GM23338 (cell line): Measurements from ENCODE around the gene TCN2. TPM values are rescaled to one million over a fixed set of nuclear protein-coding genes. Genes with fewer than 3 reads are reported as not detected.

Experiments
- ATAC-seq: fragments of 200-7000 bp; cut with Tn5 transposase; 3 replicates; pipeline ENCODE4 v1.9.1; 2020
- DNase-seq: peaks from one replicate; pipeline ENCODE4 v3.0.0-alpha.2; 2015; ENCODE audit warnings: low spot score
- H2AFZ ChIP-seq: fragments of 200-600 bp; sonication (generic); 2 replicates; pipeline ENCODE4 v1.8.0; 2016; ENCODE audit warnings: antibody characterized with exemption, mild to moderate bottlenecking, moderate library complexity
- H3F3A ChIP-seq: fragments of 200-600 bp; sonication (generic); replicated peaks from 2 replicates; pipeline ENCODE4 v1.8.0; 2017; ENCODE audit warnings: antibody characterized with exemption, mixed run types, low read depth
- H3K27ac ChIP-seq: fragments of 200-600 bp; sonication (generic); 2 replicates; pipeline ENCODE4 v1.6.1; 2016; ENCODE audit warnings: low read depth
- H3K27me3 ChIP-seq: fragments of 200-600 bp; sonication (generic); 2 replicates; pipeline ENCODE4 v1.8.0; 2016; ENCODE audit warnings: mild to moderate bottlenecking, mixed run types, moderate library complexity; ENCODE audit not compliant: insufficient read depth
- H3K36me3 ChIP-seq: fragments of 200-600 bp; sonication (generic); 2 replicates; pipeline ENCODE4 v1.8.0; 2016; ENCODE audit warnings: mild to moderate bottlenecking; ENCODE audit not compliant: insufficient read depth
- H3K4me1 ChIP-seq: fragments of 200-600 bp; sonication (generic); 2 replicates; pipeline ENCODE4 v1.8.0; 2016; ENCODE audit warnings: mild to moderate bottlenecking, moderate library complexity; ENCODE audit not compliant: insufficient read depth
- H3K4me2 ChIP-seq: fragments of 200-600 bp; sonication (generic); 2 replicates; pipeline ENCODE4 v1.7.1; 2017; ENCODE audit warnings: mixed run types
- H3K4me3 ChIP-seq: fragments of 200-600 bp; sonication (generic); 2 replicates; pipeline ENCODE4 v1.6.1; 2016; ENCODE audit warnings: mixed run types
- H3K79me2 ChIP-seq: fragments of 200-600 bp; sonication (generic); replicated peaks from 2 replicates; pipeline ENCODE4 v1.8.0; 2017; ENCODE audit warnings: mild to moderate bottlenecking; ENCODE audit not compliant: insufficient read depth
- H3K9me2 ChIP-seq: fragments of 200-600 bp; sonication (generic); 2 replicates; pipeline ENCODE4 v1.8.0; 2017; ENCODE audit not compliant: insufficient read depth
- H4K20me1 ChIP-seq: fragments of 200-600 bp; sonication (generic); replicated peaks from 2 replicates; pipeline ENCODE4 v1.8.0; 2017; ENCODE audit warnings: mild to moderate bottlenecking; ENCODE audit not compliant: insufficient read depth
- H3K27ac Mint-ChIP-seq: 2 replicates; pipeline ENCODE4 v1.8.0; 2020; ENCODE audit warnings: inconsistent platforms, mild to moderate bottlenecking, moderate library complexity, mixed read lengths
- H3K27me3 Mint-ChIP-seq: 3 replicates; pipeline ENCODE4 v1.8.0; 2022; ENCODE audit warnings: low read depth, mild to moderate bottlenecking, moderate library complexity, mixed read lengths, inconsistent platforms; ENCODE audit not compliant: insufficient read depth, poor library complexity
- H3K36me3 Mint-ChIP-seq: 3 replicates; pipeline ENCODE4 v1.8.0; 2021; ENCODE audit warnings: low read depth, mild to moderate bottlenecking, inconsistent platforms, moderate library complexity, mixed read lengths
- H3K4me1 Mint-ChIP-seq: 3 replicates; pipeline ENCODE4 v1.8.0; 2020; ENCODE audit warnings: mild to moderate bottlenecking, inconsistent platforms, mixed read lengths
- H3K4me3 Mint-ChIP-seq: 3 replicates; pipeline ENCODE4 v1.8.0; 2021; ENCODE audit warnings: moderate library complexity, mild to moderate bottlenecking, inconsistent platforms, mixed read lengths
- H3K9me3 Mint-ChIP-seq: 3 replicates; pipeline ENCODE4 v1.8.0; 2020; ENCODE audit warnings: moderate library complexity, mild to moderate bottlenecking, inconsistent platforms, mixed read lengths
- CREB1 ChIP-seq: fragments of 250-450 bp; sonication (Bioruptor Pico); IDR thresholded peaks from 2 replicates; pipeline ENCODE4 v1.5.0; 2020; ENCODE audit warnings: low read depth, mild to moderate bottlenecking, moderate library complexity
- CTCF ChIP-seq, 2 experiments: fragments of 200-600 bp in 1 of 2; sonication (generic) in 1 of 2; conservative IDR thresholded peaks; 2 replicates each; pipeline versions ENCODE4 v1.5.1 to v1.6.1; 2016 to 2017; ENCODE audit warnings: antibody characterized with exemption in 2 of 2, low read depth in 2 of 2, mild to moderate bottlenecking in 2 of 2, moderate library complexity in 1 of 2
- ETS1 ChIP-seq: IDR thresholded peaks from 2 replicates; pipeline ENCODE4 v1.6.1; 2016; ENCODE audit warnings: antibody characterized with exemption
- EZH2 ChIP-seq: fragments of 200-600 bp; sonication (generic); IDR thresholded peaks from one replicate; pipeline ENCODE4 v1.8.0; 2017; ENCODE audit warnings: antibody characterized with exemption, mild to moderate bottlenecking, low read depth; ENCODE audit not compliant: unreplicated experiment
- EZH2phosphoT487 ChIP-seq: fragments of 200-600 bp; sonication (generic); IDR thresholded peaks from one replicate; pipeline ENCODE4 v1.8.1; 2018; ENCODE audit warnings: antibody characterized with exemption; ENCODE audit not compliant: unreplicated experiment
- JUNB ChIP-seq: IDR thresholded peaks from one replicate; pipeline ENCODE4 v1.6.1; 2016; ENCODE audit warnings: antibody characterized with exemption; ENCODE audit not compliant: unreplicated experiment
- NANOG ChIP-seq: IDR thresholded peaks from 2 replicates; pipeline ENCODE4 v1.6.1; 2016; ENCODE audit warnings: antibody characterized with exemption, borderline replicate concordance
- POLR2AphosphoS5 ChIP-seq: IDR thresholded peaks from 2 replicates; pipeline ENCODE4 v1.6.1; 2016; ENCODE audit warnings: antibody characterized with exemption, low read depth
- STAT1 ChIP-seq: IDR thresholded peaks from one replicate; pipeline ENCODE4 v1.6.1; 2016; ENCODE audit warnings: antibody characterized with exemption; ENCODE audit not compliant: unreplicated experiment
- ZNF114 ChIP-seq: fragments of 250-450 bp; sonication (Bioruptor Pico); IDR thresholded peaks from 2 replicates; pipeline ENCODE4 v1.5.0; 2020; ENCODE audit warnings: mild to moderate bottlenecking, moderate library complexity
- ZNF331 ChIP-seq: fragments of 250-450 bp; sonication (Bioruptor Pico); IDR thresholded peaks from 2 replicates; pipeline ENCODE4 v1.5.0; 2020; ENCODE audit warnings: low read depth, mild to moderate bottlenecking, moderate library complexity
- polyA plus RNA-seq: library from polyadenylated mRNA; unstranded; fragments of >200 nt; fragmentation: Nextera tagmentation; extraction: Ambion mirVana; gene quantifications from 2 replicates; pipeline ENCODE4 v1.2.1, GENCODE V29; 2016
- total RNA-seq: library from RNA; depleted of rRNA; stranded (reverse); fragments of >200 nt; shearing (Covaris generic); gene quantifications from 2 replicates; pipeline ENCODE4 v1.2.3, GENCODE V29; 2014
- TF ChIP-seq, protein P1 (sequence below): fragments of 250-450 bp; sonication (Bioruptor Pico); IDR thresholded peaks from 2 replicates; pipeline ENCODE4 v1.5.0; 2020; ENCODE audit warnings: mild to moderate bottlenecking, moderate library complexity
- TF ChIP-seq, protein P2 (sequence below): IDR thresholded peaks from one replicate; pipeline ENCODE4 v1.6.1; 2018; ENCODE audit warnings: antibody characterized with exemption; ENCODE audit not compliant: unreplicated experiment

TCN2 gene
- total and polyA plus RNA-seq, 2 experiments from 2014 or later, result 12.9 to 38.1 TPM

GRCh38 chr22:30582051-30582450 is 24.9 kb upstream of the TCN2 start:
- Histone ChIP-seq H3K4me1 (no peaks in the 10 kb centered on the region), H2AFZ (no peak overlapping the region), H3K9me2 (no peaks in the 10 kb centered on the region), H3F3A (no peaks in the 10 kb centered on the region), H4K20me1 (no peaks in the 10 kb centered on the region; the same call in 1 of the 2 replicates), H3K36me3 (peaks cover 34% of the 10 kb centered on the region), H3K27me3 (no peaks in the 10 kb centered on the region), H3K4me3 (no peak overlapping the region), H3K27ac (no peak overlapping the region), H3K79me2 (no peaks in the 10 kb centered on the region), H3K4me2 (no peak overlapping the region)
- Mint-ChIP-seq H3K9me3 (no peaks in the 10 kb centered on the region), H3K36me3 (peaks cover 94% of the 10 kb centered on the region), H3K27me3 (peaks cover 10% of the 10 kb centered on the region), H3K4me3 (no peak overlapping the region), H3K27ac (no peak overlapping the region), H3K4me1 (no peaks in the 10 kb centered on the region; the same call in 2 of the 3 replicates)
- ATAC-seq (no peak), DNase-seq (no peak)
- TF ChIP-seq, protein P1, sequence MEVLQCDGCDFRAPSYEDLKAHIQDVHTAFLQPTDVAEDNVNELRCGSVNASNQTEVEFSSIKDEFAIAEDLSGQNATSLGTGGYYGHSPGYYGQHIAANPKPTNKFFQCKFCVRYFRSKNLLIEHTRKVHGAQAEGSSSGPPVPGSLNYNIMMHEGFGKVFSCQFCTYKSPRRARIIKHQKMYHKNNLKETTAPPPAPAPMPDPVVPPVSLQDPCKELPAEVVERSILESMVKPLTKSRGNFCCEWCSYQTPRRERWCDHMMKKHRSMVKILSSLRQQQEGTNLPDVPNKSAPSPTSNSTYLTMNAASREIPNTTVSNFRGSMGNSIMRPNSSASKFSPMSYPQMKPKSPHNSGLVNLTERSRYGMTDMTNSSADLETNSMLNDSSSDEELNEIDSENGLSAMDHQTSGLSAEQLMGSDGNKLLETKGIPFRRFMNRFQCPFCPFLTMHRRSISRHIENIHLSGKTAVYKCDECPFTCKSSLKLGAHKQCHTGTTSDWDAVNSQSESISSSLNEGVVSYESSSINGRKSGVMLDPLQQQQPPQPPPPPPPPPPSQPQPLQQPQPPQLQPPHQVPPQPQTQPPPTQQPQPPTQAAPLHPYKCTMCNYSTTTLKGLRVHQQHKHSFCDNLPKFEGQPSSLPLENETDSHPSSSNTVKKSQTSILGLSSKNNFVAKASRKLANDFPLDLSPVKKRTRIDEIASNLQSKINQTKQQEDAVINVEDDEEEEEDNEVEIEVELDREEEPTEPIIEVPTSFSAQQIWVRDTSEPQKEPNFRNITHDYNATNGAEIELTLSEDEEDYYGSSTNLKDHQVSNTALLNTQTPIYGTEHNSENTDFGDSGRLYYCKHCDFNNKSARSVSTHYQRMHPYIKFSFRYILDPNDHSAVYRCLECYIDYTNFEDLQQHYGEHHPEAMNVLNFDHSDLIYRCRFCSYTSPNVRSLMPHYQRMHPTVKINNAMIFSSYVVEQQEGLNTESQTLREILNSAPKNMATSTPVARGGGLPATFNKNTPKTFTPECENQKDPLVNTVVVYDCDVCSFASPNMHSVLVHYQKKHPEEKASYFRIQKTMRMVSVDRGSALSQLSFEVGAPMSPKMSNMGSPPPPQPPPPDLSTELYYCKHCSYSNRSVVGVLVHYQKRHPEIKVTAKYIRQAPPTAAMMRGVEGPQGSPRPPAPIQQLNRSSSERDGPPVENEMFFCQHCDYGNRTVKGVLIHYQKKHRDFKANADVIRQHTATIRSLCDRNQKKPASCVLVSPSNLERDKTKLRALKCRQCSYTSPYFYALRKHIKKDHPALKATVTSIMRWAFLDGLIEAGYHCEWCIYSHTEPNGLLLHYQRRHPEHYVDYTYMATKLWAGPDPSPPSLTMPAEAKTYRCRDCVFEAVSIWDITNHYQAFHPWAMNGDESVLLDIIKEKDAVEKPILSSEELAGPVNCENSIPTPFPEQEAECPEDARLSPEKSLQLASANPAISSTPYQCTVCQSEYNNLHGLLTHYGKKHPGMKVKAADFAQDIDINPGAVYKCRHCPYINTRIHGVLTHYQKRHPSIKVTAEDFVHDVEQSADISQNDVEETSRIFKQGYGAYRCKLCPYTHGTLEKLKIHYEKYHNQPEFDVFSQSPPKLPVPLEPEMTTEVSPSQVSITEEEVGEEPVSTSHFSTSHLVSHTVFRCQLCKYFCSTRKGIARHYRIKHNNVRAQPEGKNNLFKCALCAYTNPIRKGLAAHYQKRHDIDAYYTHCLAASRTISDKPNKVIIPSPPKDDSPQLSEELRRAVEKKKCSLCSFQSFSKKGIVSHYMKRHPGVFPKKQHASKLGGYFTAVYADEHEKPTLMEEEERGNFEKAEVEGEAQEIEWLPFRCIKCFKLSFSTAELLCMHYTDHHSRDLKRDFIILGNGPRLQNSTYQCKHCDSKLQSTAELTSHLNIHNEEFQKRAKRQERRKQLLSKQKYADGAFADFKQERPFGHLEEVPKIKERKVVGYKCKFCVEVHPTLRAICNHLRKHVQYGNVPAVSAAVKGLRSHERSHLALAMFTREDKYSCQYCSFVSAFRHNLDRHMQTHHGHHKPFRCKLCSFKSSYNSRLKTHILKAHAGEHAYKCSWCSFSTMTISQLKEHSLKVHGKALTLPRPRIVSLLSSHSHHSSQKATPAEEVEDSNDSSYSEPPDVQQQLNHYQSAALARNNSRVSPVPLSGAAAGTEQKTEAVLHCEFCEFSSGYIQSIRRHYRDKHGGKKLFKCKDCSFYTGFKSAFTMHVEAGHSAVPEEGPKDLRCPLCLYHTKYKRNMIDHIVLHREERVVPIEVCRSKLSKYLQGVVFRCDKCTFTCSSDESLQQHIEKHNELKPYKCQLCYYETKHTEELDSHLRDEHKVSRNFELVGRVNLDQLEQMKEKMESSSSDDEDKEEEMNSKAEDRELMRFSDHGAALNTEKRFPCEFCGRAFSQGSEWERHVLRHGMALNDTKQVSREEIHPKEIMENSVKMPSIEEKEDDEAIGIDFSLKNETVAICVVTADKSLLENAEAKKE (CRISPR knock-in tag), result no peak
- TF ChIP-seq CTCF (conservative IDR thresholded peaks at IDR 0.05; ENCODE audit: low read depth in 2 of 2), result no peak
- TF ChIP-seq POLR2AphosphoS5, result no peak
- no peak for TF ChIP-seq EZH2
- no peak for TF ChIP-seq ZNF331 (CRISPR knock-in tag)
- no peak for TF ChIP-seq STAT1
- TF ChIP-seq, protein P2, sequence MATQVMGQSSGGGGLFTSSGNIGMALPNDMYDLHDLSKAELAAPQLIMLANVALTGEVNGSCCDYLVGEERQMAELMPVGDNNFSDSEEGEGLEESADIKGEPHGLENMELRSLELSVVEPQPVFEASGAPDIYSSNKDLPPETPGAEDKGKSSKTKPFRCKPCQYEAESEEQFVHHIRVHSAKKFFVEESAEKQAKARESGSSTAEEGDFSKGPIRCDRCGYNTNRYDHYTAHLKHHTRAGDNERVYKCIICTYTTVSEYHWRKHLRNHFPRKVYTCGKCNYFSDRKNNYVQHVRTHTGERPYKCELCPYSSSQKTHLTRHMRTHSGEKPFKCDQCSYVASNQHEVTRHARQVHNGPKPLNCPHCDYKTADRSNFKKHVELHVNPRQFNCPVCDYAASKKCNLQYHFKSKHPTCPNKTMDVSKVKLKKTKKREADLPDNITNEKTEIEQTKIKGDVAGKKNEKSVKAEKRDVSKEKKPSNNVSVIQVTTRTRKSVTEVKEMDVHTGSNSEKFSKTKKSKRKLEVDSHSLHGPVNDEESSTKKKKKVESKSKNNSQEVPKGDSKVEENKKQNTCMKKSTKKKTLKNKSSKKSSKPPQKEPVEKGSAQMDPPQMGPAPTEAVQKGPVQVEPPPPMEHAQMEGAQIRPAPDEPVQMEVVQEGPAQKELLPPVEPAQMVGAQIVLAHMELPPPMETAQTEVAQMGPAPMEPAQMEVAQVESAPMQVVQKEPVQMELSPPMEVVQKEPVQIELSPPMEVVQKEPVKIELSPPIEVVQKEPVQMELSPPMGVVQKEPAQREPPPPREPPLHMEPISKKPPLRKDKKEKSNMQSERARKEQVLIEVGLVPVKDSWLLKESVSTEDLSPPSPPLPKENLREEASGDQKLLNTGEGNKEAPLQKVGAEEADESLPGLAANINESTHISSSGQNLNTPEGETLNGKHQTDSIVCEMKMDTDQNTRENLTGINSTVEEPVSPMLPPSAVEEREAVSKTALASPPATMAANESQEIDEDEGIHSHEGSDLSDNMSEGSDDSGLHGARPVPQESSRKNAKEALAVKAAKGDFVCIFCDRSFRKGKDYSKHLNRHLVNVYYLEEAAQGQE, result no peak
- no peak for TF ChIP-seq JUNB
- TF ChIP-seq CREB1, result no peak
- no peak for TF ChIP-seq NANOG
- TF ChIP-seq EZH2phosphoT487, result no peak
- TF ChIP-seq ZNF114 (CRISPR knock-in tag), result no peak
- no peak for TF ChIP-seq ETS1
